AG08396 (cell line): ENCODE results near the gene EDEM1.
A peak's percentile ranks its signal among the peaks of the same experiment; 100 is the strongest.
"Not testable (repeated sequence)": the region's sequence is repeated elsewhere in the genome, so short reads cannot be mapped to it uniquely, and the experiment has no call there.

Source experiments
- DNase-seq: peaks from one replicate; pipeline ENCODE4 v3.0.0; 2012; ENCODE audit warnings: low spot score, mixed read lengths

The EDEM1 gene

GRCh38 chr3:5179036-5179435 lies 8.5 kb upstream of the EDEM1 start:
- not testable (repeated sequence) for DNase-seq

GRCh38 chr3:5181469-5182141 lies 5.9 kb upstream of the EDEM1 start:
- DNase-seq = no peak

GRCh38 chr3:5183714-5184113 lies 3.8 kb upstream of the EDEM1 start:
- DNase-seq = not testable (repeated sequence)

- DNase-seq = no peak
Observed at GRCh38 chr3:5184499-5184898, 3.0 kb upstream of the EDEM1 start.

GRCh38 chr3:5185093-5185673 lies 2.3 kb upstream of the EDEM1 start:
- no peak for DNase-seq

- no peak for DNase-seq
Observed at GRCh38 chr3:5186089-5186857, 1.2 kb upstream of the EDEM1 start.

- peak; percentile 20 for DNase-seq
Observed at GRCh38 chr3:5186858-5187155, 700 bp upstream of the EDEM1 start.

- peak; percentile 66 for DNase-seq
Observed at GRCh38 chr3:5187920-5188418, 462 bp downstream of the EDEM1 start.

- peak; percentile 30 for DNase-seq
Observed at GRCh38 chr3:5188419-5189221, 1.1 kb downstream of the EDEM1 start.

- no peak for DNase-seq
Observed at GRCh38 chr3:5190147-5190791, 2.8 kb downstream of the EDEM1 start.

- DNase-seq = no peak
Observed at GRCh38 chr3:5191555-5192304, 4.2 kb downstream of the EDEM1 start.

GRCh38 chr3:5192571-5193365 lies 5.3 kb downstream of the EDEM1 start:
- no peak for DNase-seq

- no peak for DNase-seq
Observed at GRCh38 chr3:5194341-5194740, 6.8 kb downstream of the EDEM1 start.

GRCh38 chr3:5194801-5195509 lies 7.4 kb downstream of the EDEM1 start:
- DNase-seq = peak; percentile 63

- no peak for DNase-seq
Observed at GRCh38 chr3:5195605-5196004, 8.1 kb downstream of the EDEM1 start.

GRCh38 chr3:5197022-5197421 lies 9.5 kb downstream of the EDEM1 start:
- no peak for DNase-seq

- DNase-seq = no peak
Observed at GRCh38 chr3:5197470-5198312, 10.2 kb downstream of the EDEM1 start.

GRCh38 chr3:5198313-5198677 lies 10.8 kb downstream of the EDEM1 start:
- DNase-seq = no peak
